SK-N-SH treated with all-trans-retinoic acid at 6 μM for 48 hours (cell line): ENCODE data around the gene ZMAT3.

Experiments used
- ATAC-seq: fragments of 200-7000 bp; cut with Tn5 transposase; 3 replicates; pipeline ENCODE4 v1.9.1; 2020; ENCODE audit warnings: mild to moderate bottlenecking, moderate library complexity
- ARNTL ChIP-seq: fragments of 450-650 bp; formaldehyde crosslinking; IDR thresholded peaks from 2 replicates; pipeline ENCODE4 v1.5.0; 2020; ENCODE audit warnings: low read depth, mild to moderate bottlenecking, moderate library complexity, borderline replicate concordance
- BACH2 ChIP-seq: fragments of 250-450 bp; sonication (Bioruptor Pico); IDR thresholded peaks from 2 replicates; pipeline ENCODE4 v1.9.0; 2021; ENCODE audit warnings: mild to moderate bottlenecking, borderline replicate concordance
- CREB5 ChIP-seq: fragments of 250-450 bp; sonication (Bioruptor Pico); IDR thresholded peaks from 2 replicates; pipeline ENCODE4 v1.5.1; 2020; ENCODE audit warnings: low read depth, mild to moderate bottlenecking, moderate library complexity
- CSDC2 ChIP-seq: fragments of 250-450 bp; sonication (Bioruptor Pico); IDR thresholded peaks from 2 replicates; pipeline ENCODE4 v1.5.0; 2020; ENCODE audit warnings: mild to moderate bottlenecking, moderate library complexity
- ESRRG ChIP-seq: fragments of 250-450 bp; sonication (Bioruptor Pico); IDR thresholded peaks from 2 replicates; pipeline ENCODE4 v1.6.1; 2021; ENCODE audit warnings: mild to moderate bottlenecking
- OSR1 ChIP-seq: fragments of 250-450 bp; sonication (Bioruptor Pico); IDR thresholded peaks from 2 replicates; pipeline ENCODE4 v1.8.0; 2022; ENCODE audit warnings: moderate library complexity, mild to moderate bottlenecking, inconsistent platforms
- PPARA ChIP-seq: fragments of 250-450 bp; sonication (Bioruptor Pico); IDR thresholded peaks from 2 replicates; pipeline ENCODE4 v1.5.0; 2020; ENCODE audit warnings: mild to moderate bottlenecking, borderline replicate concordance
- RARB ChIP-seq: fragments of 250-450 bp; sonication (Bioruptor Pico); IDR thresholded peaks from 2 replicates; pipeline ENCODE4 v1.8.0; 2021; ENCODE audit warnings: mild to moderate bottlenecking, moderate library complexity
- SNAI2 ChIP-seq: fragments of 250-450 bp; sonication (Bioruptor Pico); IDR thresholded peaks from 2 replicates; pipeline ENCODE4 v1.5.0; 2020; ENCODE audit warnings: mild to moderate bottlenecking, moderate library complexity
- TOX ChIP-seq: fragments of 250-450 bp; sonication (Bioruptor Pico); IDR thresholded peaks from 2 replicates; pipeline ENCODE4 v1.8.0; 2021; ENCODE audit warnings: mild to moderate bottlenecking, moderate library complexity, borderline replicate concordance
- ZC3H10 ChIP-seq: fragments of 250-450 bp; sonication (Bioruptor Pico); IDR thresholded peaks from 2 replicates; pipeline ENCODE4 v1.5.1; 2021; ENCODE audit warnings: mild to moderate bottlenecking, moderate library complexity
- ZFP3 ChIP-seq: fragments of 250-450 bp; sonication (Bioruptor Pico); IDR thresholded peaks from 2 replicates; pipeline ENCODE4 v1.5.0; 2020; ENCODE audit warnings: mild to moderate bottlenecking, moderate library complexity
- ZFP30 ChIP-seq: fragments of 450-650 bp; formaldehyde crosslinking; IDR thresholded peaks from 2 replicates; pipeline ENCODE4 v1.5.0; 2022; ENCODE audit warnings: mild to moderate bottlenecking, moderate library complexity
- ZNF70 ChIP-seq: fragments of 450-650 bp; formaldehyde crosslinking; IDR thresholded peaks from 2 replicates; pipeline ENCODE4 v1.5.0; 2020; ENCODE audit warnings: mild to moderate bottlenecking, moderate library complexity
- ZNF8 ChIP-seq: fragments of 450-650 bp; formaldehyde crosslinking; IDR thresholded peaks from 2 replicates; pipeline ENCODE4 v1.5.0; 2020; ENCODE audit warnings: mild to moderate bottlenecking, moderate library complexity
- TF ChIP-seq, protein P1 (sequence below): fragments of 250-450 bp; sonication (Bioruptor Pico); IDR thresholded peaks from 2 replicates; pipeline ENCODE4 v1.5.0; 2020; ENCODE audit warnings: mild to moderate bottlenecking, moderate library complexity
- TF ChIP-seq, protein P2 (sequence below): fragments of 250-450 bp; sonication (Bioruptor Pico); IDR thresholded peaks from 2 replicates; pipeline ENCODE4 v1.8.0; 2021; ENCODE audit warnings: low read depth, mild to moderate bottlenecking, moderate library complexity, borderline replicate concordance
- TF ChIP-seq, protein P3 (sequence below): fragments of 250-450 bp; sonication (Bioruptor Pico); IDR thresholded peaks from 2 replicates; pipeline ENCODE4 v1.8.0; 2020; ENCODE audit warnings: mild to moderate bottlenecking, moderate library complexity, borderline replicate concordance

ZMAT3 gene

DNA sequence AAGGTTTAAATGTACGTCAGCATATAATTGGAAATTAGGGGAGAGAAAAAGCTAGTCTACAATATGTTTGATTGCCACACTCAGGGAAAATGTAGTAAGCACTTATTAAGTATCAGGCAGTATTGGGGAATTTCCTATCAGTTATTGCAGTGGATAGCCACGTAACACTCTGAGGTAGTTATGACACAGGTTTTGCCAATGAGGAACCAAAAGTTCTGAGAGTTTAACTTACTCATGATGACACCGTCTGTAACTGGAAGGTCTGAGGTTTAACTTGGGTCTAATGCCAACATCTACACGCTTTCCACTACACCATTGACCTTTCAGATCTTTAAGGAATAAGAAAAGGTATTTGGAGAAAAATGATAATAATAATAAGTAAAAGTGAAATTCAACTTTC is 89.5 kb downstream of the ZMAT3 start:
- TF ChIP-seq ZFP30 (CRISPR knock-in tag) (no peak), CREB5 (CRISPR knock-in tag) (no peak), CSDC2 (CRISPR knock-in tag) (no peak), ZNF8 (CRISPR knock-in tag) (no peak), OSR1 (CRISPR knock-in tag) (no peak), ZNF70 (CRISPR knock-in tag) (no peak), ESRRG (CRISPR knock-in tag) (no peak), TOX (CRISPR knock-in tag) (no peak), ZC3H10 (CRISPR knock-in tag) (no peak), BACH2 (CRISPR knock-in tag) (no peak), ZFP3 (no peak)
- TF ChIP-seq, protein P1, sequence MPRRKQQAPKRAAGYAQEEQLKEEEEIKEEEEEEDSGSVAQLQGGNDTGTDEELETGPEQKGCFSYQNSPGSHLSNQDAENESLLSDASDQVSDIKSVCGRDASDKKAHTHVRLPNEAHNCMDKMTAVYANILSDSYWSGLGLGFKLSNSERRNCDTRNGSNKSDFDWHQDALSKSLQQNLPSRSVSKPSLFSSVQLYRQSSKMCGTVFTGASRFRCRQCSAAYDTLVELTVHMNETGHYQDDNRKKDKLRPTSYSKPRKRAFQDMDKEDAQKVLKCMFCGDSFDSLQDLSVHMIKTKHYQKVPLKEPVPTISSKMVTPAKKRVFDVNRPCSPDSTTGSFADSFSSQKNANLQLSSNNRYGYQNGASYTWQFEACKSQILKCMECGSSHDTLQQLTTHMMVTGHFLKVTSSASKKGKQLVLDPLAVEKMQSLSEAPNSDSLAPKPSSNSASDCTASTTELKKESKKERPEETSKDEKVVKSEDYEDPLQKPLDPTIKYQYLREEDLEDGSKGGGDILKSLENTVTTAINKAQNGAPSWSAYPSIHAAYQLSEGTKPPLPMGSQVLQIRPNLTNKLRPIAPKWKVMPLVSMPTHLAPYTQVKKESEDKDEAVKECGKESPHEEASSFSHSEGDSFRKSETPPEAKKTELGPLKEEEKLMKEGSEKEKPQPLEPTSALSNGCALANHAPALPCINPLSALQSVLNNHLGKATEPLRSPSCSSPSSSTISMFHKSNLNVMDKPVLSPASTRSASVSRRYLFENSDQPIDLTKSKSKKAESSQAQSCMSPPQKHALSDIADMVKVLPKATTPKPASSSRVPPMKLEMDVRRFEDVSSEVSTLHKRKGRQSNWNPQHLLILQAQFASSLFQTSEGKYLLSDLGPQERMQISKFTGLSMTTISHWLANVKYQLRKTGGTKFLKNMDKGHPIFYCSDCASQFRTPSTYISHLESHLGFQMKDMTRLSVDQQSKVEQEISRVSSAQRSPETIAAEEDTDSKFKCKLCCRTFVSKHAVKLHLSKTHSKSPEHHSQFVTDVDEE (CRISPR knock-in tag): no peak
- TF ChIP-seq, protein P2, sequence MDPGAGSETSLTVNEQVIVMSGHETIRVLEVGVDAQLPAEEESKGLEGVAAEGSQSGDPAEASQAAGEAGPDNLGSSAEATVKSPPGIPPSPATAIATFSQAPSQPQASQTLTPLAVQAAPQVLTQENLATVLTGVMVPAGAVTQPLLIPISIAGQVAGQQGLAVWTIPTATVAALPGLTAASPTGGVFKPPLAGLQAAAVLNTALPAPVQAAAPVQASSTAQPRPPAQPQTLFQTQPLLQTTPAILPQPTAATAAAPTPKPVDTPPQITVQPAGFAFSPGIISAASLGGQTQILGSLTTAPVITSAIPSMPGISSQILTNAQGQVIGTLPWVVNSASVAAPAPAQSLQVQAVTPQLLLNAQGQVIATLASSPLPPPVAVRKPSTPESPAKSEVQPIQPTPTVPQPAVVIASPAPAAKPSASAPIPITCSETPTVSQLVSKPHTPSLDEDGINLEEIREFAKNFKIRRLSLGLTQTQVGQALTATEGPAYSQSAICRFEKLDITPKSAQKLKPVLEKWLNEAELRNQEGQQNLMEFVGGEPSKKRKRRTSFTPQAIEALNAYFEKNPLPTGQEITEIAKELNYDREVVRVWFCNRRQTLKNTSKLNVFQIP (CRISPR knock-in tag): no peak
- TF ChIP-seq, protein P3, sequence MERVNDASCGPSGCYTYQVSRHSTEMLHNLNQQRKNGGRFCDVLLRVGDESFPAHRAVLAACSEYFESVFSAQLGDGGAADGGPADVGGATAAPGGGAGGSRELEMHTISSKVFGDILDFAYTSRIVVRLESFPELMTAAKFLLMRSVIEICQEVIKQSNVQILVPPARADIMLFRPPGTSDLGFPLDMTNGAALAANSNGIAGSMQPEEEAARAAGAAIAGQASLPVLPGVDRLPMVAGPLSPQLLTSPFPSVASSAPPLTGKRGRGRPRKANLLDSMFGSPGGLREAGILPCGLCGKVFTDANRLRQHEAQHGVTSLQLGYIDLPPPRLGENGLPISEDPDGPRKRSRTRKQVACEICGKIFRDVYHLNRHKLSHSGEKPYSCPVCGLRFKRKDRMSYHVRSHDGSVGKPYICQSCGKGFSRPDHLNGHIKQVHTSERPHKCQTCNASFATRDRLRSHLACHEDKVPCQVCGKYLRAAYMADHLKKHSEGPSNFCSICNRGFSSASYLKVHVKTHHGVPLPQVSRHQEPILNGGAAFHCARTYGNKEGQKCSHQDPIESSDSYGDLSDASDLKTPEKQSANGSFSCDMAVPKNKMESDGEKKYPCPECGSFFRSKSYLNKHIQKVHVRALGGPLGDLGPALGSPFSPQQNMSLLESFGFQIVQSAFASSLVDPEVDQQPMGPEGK (CRISPR knock-in tag): no peak
- TF ChIP-seq, all 23 proteins: peak for 0
- no peak for ATAC-seq

DNA sequence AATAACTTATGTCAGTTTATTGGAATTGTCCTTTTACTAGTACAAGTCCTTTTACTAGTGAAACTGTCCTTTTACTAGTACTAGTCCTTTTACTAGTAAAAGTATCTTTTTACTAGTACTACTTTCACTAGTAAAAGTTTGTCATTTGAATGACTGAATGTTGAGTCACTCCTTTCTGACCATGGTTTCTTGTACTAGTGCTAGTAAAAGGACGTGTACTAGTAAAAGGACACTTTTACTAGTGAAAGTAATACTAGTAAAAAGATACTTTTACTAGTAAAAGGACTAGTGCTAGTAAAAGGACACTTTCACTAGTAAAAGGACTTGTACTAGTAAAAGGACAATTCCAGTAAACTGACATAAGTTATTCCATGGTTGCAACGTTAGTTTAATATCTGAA is 96.3 kb downstream of the ZMAT3 start:
- no peak for ATAC-seq
- TF ChIP-seq SNAI2: no peak
- no peak for TF ChIP-seq ARNTL (CRISPR knock-in tag)
- no peak for TF ChIP-seq CSDC2 (CRISPR knock-in tag)
- TF ChIP-seq ZNF70 (CRISPR knock-in tag): no peak
- TF ChIP-seq ZNF8 (CRISPR knock-in tag): no peak
- TF ChIP-seq PPARA (CRISPR knock-in tag): no peak
- TF ChIP-seq ZFP3: no peak
- TF ChIP-seq RARB (CRISPR knock-in tag): no peak
- TF ChIP-seq ZFP30 (CRISPR knock-in tag): no peak
- TF ChIP-seq, protein P3 (CRISPR knock-in tag): no peak
- TF ChIP-seq, all 23 proteins: peak for 0

GRCh38 chr3:178971614-178972013 is 100.0 kb downstream of the ZMAT3 start:
- TF ChIP-seq CSDC2 (CRISPR knock-in tag): no peak
- TF ChIP-seq, protein P2 (CRISPR knock-in tag): no peak
- TF ChIP-seq PPARA (CRISPR knock-in tag): no peak
- no peak for TF ChIP-seq ESRRG (CRISPR knock-in tag)
- ATAC-seq: no peak
